HFFc6 (cell line): ENCODE results near the gene ADGRL3. TPM values are rescaled to one million over a fixed set of nuclear protein-coding genes. Genes with fewer than 3 reads are reported as not detected.

Experiments used
- DNase-seq: peaks from one replicate; pipeline ENCODE4 v3.0.0-alpha.2; 2018
- H3K27ac Mint-ChIP-seq: 2 replicates; pipeline ENCODE4 v1.8.0; 2020; ENCODE audit warnings: mild to moderate bottlenecking, mixed read lengths
- H3K27me3 Mint-ChIP-seq: 2 replicates; pipeline ENCODE4 v1.8.0; 2021; ENCODE audit warnings: mild to moderate bottlenecking, moderate library complexity, mixed read lengths; ENCODE audit not compliant: insufficient read depth
- H3K36me3 Mint-ChIP-seq: 2 replicates; pipeline ENCODE4 v1.8.0; 2021; ENCODE audit warnings: low read depth, mixed read lengths
- H3K4me1 Mint-ChIP-seq: 2 replicates; pipeline ENCODE4 v1.8.0; 2020; ENCODE audit warnings: low read depth, mixed read lengths
- H3K4me3 Mint-ChIP-seq: 2 replicates; pipeline ENCODE4 v1.8.0; 2020; ENCODE audit warnings: mild to moderate bottlenecking, moderate library complexity, mixed read lengths
- H3K9me3 Mint-ChIP-seq: 2 replicates; pipeline ENCODE4 v1.8.0; 2020; ENCODE audit warnings: mild to moderate bottlenecking, mixed read lengths
- total RNA-seq, 6 experiments: library from RNA; stranded (reverse); fragmentation: NEBNext Ultra II Directional; extraction: Animal tissue kit (Norgen Biotek cat#: 25700); gene quantifications; 2 replicates in 1 of 6; 3 replicates in 5 of 6; pipeline ENCODE4 v1.2.3, GENCODE V29; 2021
- TF ChIP-seq, protein P1 (sequence below): fragments of 200-600 bp; sonication (generic); IDR thresholded peaks from 2 replicates; pipeline ENCODE4 v1.5.0; 2021; ENCODE audit warnings: antibody characterized with exemption, mild to moderate bottlenecking

Gene ADGRL3
- total RNA-seq, 6 experiments from 2014 or later: not detected

GRCh38 chr4:61924131-61924530 lies 724.0 kb downstream of the ADGRL3 start:
- peaks cover 2% of the 10 kb centered on the region; the same call in 1 of the 2 replicates for H3K27me3 Mint-ChIP-seq
- TF ChIP-seq, protein P1, sequence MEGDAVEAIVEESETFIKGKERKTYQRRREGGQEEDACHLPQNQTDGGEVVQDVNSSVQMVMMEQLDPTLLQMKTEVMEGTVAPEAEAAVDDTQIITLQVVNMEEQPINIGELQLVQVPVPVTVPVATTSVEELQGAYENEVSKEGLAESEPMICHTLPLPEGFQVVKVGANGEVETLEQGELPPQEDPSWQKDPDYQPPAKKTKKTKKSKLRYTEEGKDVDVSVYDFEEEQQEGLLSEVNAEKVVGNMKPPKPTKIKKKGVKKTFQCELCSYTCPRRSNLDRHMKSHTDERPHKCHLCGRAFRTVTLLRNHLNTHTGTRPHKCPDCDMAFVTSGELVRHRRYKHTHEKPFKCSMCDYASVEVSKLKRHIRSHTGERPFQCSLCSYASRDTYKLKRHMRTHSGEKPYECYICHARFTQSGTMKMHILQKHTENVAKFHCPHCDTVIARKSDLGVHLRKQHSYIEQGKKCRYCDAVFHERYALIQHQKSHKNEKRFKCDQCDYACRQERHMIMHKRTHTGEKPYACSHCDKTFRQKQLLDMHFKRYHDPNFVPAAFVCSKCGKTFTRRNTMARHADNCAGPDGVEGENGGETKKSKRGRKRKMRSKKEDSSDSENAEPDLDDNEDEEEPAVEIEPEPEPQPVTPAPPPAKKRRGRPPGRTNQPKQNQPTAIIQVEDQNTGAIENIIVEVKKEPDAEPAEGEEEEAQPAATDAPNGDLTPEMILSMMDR: no peak
- H3K9me3 Mint-ChIP-seq: peaks cover 7% of the 10 kb centered on the region; the same call in 1 of the 2 replicates

DNA sequence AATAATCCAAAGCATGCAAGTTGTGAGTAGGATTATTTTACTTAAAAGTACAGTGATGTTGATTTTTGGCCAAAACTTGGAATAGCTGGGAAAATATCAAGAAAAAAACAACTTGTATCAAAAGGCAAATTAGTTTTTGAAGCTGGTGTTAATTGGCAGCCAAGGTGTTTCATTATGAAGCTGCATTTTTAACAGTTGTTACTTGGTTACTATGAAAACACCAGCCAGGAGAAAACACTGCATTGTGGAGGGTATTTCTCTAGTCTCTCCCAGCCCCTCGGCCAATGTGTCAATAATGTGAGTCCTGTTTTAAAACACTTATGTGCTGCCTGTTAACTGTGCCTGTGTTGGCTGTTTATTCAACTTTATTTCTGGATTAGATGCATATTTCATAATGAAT lies 733.4 kb downstream of the ADGRL3 start:
- Mint-ChIP-seq H3K4me1 (no peaks in the 10 kb centered on the region), H3K9me3 (peaks cover 11% of the 10 kb centered on the region), H3K27ac (no peak overlapping the region), H3K4me3 (no peak overlapping the region), H3K36me3 (no peaks in the 10 kb centered on the region), H3K27me3 (no peaks in the 10 kb centered on the region)
- no peak for DNase-seq
- TF ChIP-seq, protein P1: no peak

More at GRCh38 chr4:61924131-61924530, 724.0 kb downstream of the ADGRL3 start:
- Mint-ChIP-seq H3K4me1 (no peaks in the 10 kb centered on the region), H3K36me3 (no peaks in the 10 kb centered on the region), H3K27ac (no peak overlapping the region), H3K4me3 (no peak overlapping the region)
- no peak for DNase-seq

DNA sequence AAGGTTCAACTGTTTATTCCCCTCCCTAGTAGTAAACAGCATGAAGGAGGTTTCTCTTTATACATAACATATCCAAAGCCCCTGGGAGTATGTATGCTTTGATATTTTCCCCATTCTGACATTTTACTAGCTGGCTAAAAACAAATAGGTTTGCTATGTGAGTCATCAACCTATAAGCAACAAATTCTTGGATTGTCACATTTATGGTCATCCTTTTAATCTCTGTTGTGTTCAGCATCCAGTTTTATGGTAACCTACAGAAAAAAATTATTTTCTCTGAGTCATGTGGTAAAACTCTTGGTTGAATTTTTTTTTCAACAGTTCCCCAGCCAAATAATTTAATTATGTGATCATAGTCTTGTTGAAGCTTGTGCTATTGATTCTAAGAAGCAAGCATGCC lies 734.1 kb downstream of the ADGRL3 start:
- no peaks in the 10 kb centered on the region for H3K36me3 Mint-ChIP-seq
- H3K4me1 Mint-ChIP-seq: no peaks in the 10 kb centered on the region
- no peak overlapping the region for H3K4me3 Mint-ChIP-seq
- TF ChIP-seq, protein P1: no peak
- no peak overlapping the region for H3K27ac Mint-ChIP-seq
- H3K27me3 Mint-ChIP-seq: no peaks in the 10 kb centered on the region
- DNase-seq: no peak
- H3K9me3 Mint-ChIP-seq: peaks cover 17% of the 10 kb centered on the region

- no peak overlapping the region for H3K4me3 Mint-ChIP-seq
- TF ChIP-seq, protein P1: no peak
- no peak overlapping the region for H3K27ac Mint-ChIP-seq
- H3K36me3 Mint-ChIP-seq: no peaks in the 10 kb centered on the region
- DNase-seq: no peak
- H3K9me3 Mint-ChIP-seq: peaks cover 17% of the 10 kb centered on the region
- H3K4me1 Mint-ChIP-seq: no peaks in the 10 kb centered on the region
- no peaks in the 10 kb centered on the region for H3K27me3 Mint-ChIP-seq
These were observed 738.2 kb downstream of the ADGRL3 start for GRCh38 chr4:61938250-61938846.

GRCh38 chr4:61950625-61951024 lies 750.5 kb downstream of the ADGRL3 start:
- no peak overlapping the region for H3K4me3 Mint-ChIP-seq
- H3K27ac Mint-ChIP-seq: no peak overlapping the region
- peaks cover 27% of the 10 kb centered on the region for H3K9me3 Mint-ChIP-seq
- TF ChIP-seq, protein P1: no peak
- no peaks in the 10 kb centered on the region for H3K36me3 Mint-ChIP-seq
- H3K4me1 Mint-ChIP-seq: no peaks in the 10 kb centered on the region
- H3K27me3 Mint-ChIP-seq: no peaks in the 10 kb centered on the region
- no peak for DNase-seq
